ELR (cell line): ENCODE data around the gene WFDC1.

Source experiments
- DNase-seq: peaks from one replicate; pipeline ENCODE4 v3.0.0-alpha.2; 2015; ENCODE audit warnings: low read depth

The WFDC1 gene

GRCh38 chr16:84378099-84378498 lies 83.4 kb downstream of the WFDC1 start:
- no peak for DNase-seq

- DNase-seq = no peak
Measured at GRCh38 chr16:84378567-84378966, 83.9 kb downstream of the WFDC1 start.

GRCh38 chr16:84379008-84379708 lies 84.5 kb downstream of the WFDC1 start:
- DNase-seq = no peak
